Activated T-cell treated with anti-CD3 and anti-CD28 coated beads for 48 hours (primary cell): ENCODE measurements around the gene COX8C.
A peak's percentile ranks its signal among the peaks of the same experiment; 100 is the strongest.
"Not testable (repeated sequence)": the region's sequence is repeated elsewhere in the genome, so short reads cannot be mapped to it uniquely, and the experiment has no call there.

Experiments
- DNase-seq: peaks from one replicate; pipeline ENCODE4 v3.0.0-alpha.2; 2020; ENCODE audit warnings: low read depth

COX8C gene

GRCh38 chr14:93322929-93323599, 23.9 kb upstream of the COX8C start:
- DNase-seq, result no peak

GRCh38 chr14:93323600-93324174, 23.3 kb upstream of the COX8C start:
- no peak for DNase-seq

- DNase-seq, result no peak
Observed at GRCh38 chr14:93326196-93326595, 20.8 kb upstream of the COX8C start.

GRCh38 chr14:93328546-93328945, 18.4 kb upstream of the COX8C start:
- no peak for DNase-seq

- DNase-seq, result no peak
Observed at GRCh38 chr14:93329965-93330608, 16.9 kb upstream of the COX8C start.

GRCh38 chr14:93330609-93331000, 16.4 kb upstream of the COX8C start:
- DNase-seq, result no peak

GRCh38 chr14:93331002-93331727, 15.8 kb upstream of the COX8C start:
- no peak for DNase-seq

GRCh38 chr14:93331728-93332396, 15.1 kb upstream of the COX8C start:
- DNase-seq, result no peak

- peak; percentile 26 for DNase-seq
Observed at GRCh38 chr14:93332397-93332852, 14.6 kb upstream of the COX8C start.

GRCh38 chr14:93332853-93333630, 13.9 kb upstream of the COX8C start, which contains the start of gene BTBD7:
TSS of gene BTBD7 (minus strand) at chr14:93333036. CDS start at chr14:93296051, 36,985 bp downstream.
- DNase-seq, result peak; percentile 95

GRCh38 chr14:93333631-93334103, 13.3 kb upstream of the COX8C start:
- DNase-seq, result no peak

- no peak for DNase-seq
Observed at GRCh38 chr14:93337143-93337753, 9.7 kb upstream of the COX8C start.

- DNase-seq, result no peak
Observed at GRCh38 chr14:93337884-93338283, 9.1 kb upstream of the COX8C start.

- no peak for DNase-seq
Observed at GRCh38 chr14:93343266-93343665, 3.7 kb upstream of the COX8C start.

- DNase-seq, result no peak
Observed at GRCh38 chr14:93343797-93344196, 3.2 kb upstream of the COX8C start.

- no peak for DNase-seq
Observed at GRCh38 chr14:93347850-93348249, 868 bp downstream of the COX8C start.

GRCh38 chr14:93348292-93348691, 1.3 kb downstream of the COX8C start:
- DNase-seq, result no peak

GRCh38 chr14:93354873-93355272, 7.9 kb downstream of the COX8C start:
- DNase-seq, result not testable (repeated sequence)

- no peak for DNase-seq
Observed at GRCh38 chr14:93368996-93369712, 22.2 kb downstream of the COX8C start.

- no peak for DNase-seq
Observed at GRCh38 chr14:93369713-93370266, 22.8 kb downstream of the COX8C start.
